Testis (tissue), 3 donors: ENCODE data around the gene FOXK1. TPM values are rescaled to one million over a fixed set of nuclear protein-coding genes. Genes with fewer than 3 reads are reported as not detected.
A peak's percentile ranks its signal among the peaks of the same experiment; 100 is the strongest.

Experiments used
- DNase-seq: peaks from one replicate; pipeline ENCODE4 v3.0.0-alpha.2; 2019
- H3K27ac ChIP-seq, 2 donors: fragments of 200-600 bp; sonication (generic); one replicate each; pipeline ENCODE4 v1.5.1; 2019
- H3K27me3 ChIP-seq: fragments of 200-600 bp; sonication (generic); one replicate; pipeline ENCODE4 v1.5.1; 2019
- H3K36me3 ChIP-seq: fragments of 200-600 bp; sonication (generic); one replicate; pipeline ENCODE4 v1.5.1; 2017; ENCODE audit warnings: low read depth; ENCODE audit errors: missing control alignments
- H3K4me1 ChIP-seq: fragments of 200-600 bp; sonication (generic); one replicate; pipeline ENCODE4 v1.5.1; 2019
- H3K4me3 ChIP-seq, 2 donors: fragments of 200-600 bp; sonication (generic); one replicate each; pipeline ENCODE4 v1.5.1; 2017 to 2019
- H3K9me3 ChIP-seq: fragments of 200-600 bp; sonication (generic); one replicate; pipeline ENCODE4 v1.5.1; 2017
- POLR2A ChIP-seq: fragments of 450-650 bp; IDR thresholded peaks from one replicate; pipeline ENCODE4 v1.6.1; 2017; ENCODE audit warnings: antibody characterized with exemption, mild to moderate bottlenecking, moderate library complexity
- WGBS, 2 donors: methylation state at CpG; one replicate each; pipeline ENCODE4 v1.1.5; 2018; 5-methylcytosine and 5-hydroxymethylcytosine counted together
- intact Hi-C: fragments of 100-400 bp; cut with DNase I; formaldehyde crosslinking; loops from one replicate; pipeline ENCODE4 v1.15.1; 2023; ENCODE audit warnings: low total_unique reads
- polyA plus RNA-seq: library from polyadenylated mRNA; stranded (reverse); fragments of 350-450 nt; fragmentation: Illumina TruSeq; extraction: RNeasy Lipid Tissue Mini Kit (QIAGEN cat#74804); gene quantifications from one replicate; pipeline ENCODE4 v1.2.3, GENCODE V29; 2014; ENCODE audit warnings: low read depth, low replicate concordance; ENCODE audit not compliant: insufficient read depth
- total RNA-seq, 2 donors: library from RNA; depleted of rRNA; stranded (reverse); fragments of >200 nt; gene quantifications; one replicate each; pipeline ENCODE4 v1.2.3, GENCODE V29; 2016
- TF ChIP-seq, protein P1 (sequence below), 3 experiments: fragments of 450-650 bp in 2 of 3; fragments of 200-600 bp in 1 of 3; sonication (generic) in 1 of 3; IDR thresholded peaks; one replicate each; pipeline ENCODE4 v1.5.1; 2016 to 2019; ENCODE audit warnings: antibody characterized with exemption in 3 of 3, mild to moderate bottlenecking in 2 of 3, moderate library complexity in 1 of 3

FOXK1 gene
- total and polyA plus RNA-seq, 3 donors from 2014 or later: 21.9 to 65.2 (median 56.7) TPM

- Histone ChIP-seq H3K27me3 (no peaks in the 10 kb centered on the region), H3K4me3 (no peak overlapping the region), H3K27ac (no peak overlapping the region), H3K4me1 (peaks cover 5% of the 10 kb centered on the region), H3K36me3 (no peaks in the 10 kb centered on the region), H3K9me3 (no peaks in the 10 kb centered on the region)
- 88 to 97% methylated on average over 7 of the region's 7 CpGs for WGBS, 2 donors
- TF ChIP-seq, protein P1, sequence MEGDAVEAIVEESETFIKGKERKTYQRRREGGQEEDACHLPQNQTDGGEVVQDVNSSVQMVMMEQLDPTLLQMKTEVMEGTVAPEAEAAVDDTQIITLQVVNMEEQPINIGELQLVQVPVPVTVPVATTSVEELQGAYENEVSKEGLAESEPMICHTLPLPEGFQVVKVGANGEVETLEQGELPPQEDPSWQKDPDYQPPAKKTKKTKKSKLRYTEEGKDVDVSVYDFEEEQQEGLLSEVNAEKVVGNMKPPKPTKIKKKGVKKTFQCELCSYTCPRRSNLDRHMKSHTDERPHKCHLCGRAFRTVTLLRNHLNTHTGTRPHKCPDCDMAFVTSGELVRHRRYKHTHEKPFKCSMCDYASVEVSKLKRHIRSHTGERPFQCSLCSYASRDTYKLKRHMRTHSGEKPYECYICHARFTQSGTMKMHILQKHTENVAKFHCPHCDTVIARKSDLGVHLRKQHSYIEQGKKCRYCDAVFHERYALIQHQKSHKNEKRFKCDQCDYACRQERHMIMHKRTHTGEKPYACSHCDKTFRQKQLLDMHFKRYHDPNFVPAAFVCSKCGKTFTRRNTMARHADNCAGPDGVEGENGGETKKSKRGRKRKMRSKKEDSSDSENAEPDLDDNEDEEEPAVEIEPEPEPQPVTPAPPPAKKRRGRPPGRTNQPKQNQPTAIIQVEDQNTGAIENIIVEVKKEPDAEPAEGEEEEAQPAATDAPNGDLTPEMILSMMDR (IDR thresholded peaks at IDR 0.05): no peak
- no peak for TF ChIP-seq POLR2A
- intact Hi-C loops: no loop called here
- DNase-seq: no peak
Observed at GRCh38 chr7:4648111-4648510, 34.0 kb upstream of the FOXK1 start.

DNA sequence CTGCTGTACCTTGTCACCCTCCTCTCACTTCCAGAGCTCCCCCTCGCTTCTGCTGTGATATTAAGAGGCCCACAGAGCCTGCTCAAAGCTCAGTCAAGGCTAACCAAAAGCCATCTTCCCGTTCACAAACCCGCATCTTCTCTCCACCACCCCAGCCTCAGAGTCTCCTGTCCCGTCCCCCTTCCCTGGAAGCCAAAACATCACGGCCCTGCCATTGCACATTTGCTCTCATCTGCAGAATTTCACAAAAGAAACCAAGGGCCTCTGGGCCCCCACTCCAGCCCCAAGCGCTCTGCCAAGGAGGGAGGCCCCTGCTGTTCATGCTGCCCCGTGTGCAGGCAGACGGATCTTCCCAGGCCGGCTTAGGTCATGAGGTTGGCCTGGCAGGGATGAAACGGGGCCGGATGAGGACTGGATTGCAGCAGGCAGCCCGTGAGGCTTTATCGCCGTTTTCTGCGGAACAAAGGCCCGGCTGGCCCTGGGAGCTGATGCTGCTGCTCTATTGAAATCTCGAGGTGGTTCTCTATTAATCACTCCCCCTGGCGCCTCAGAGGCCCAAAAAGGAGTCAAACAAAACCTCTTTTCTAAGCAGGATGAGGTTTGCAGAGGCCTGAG lies 31.6 kb upstream of the FOXK1 start:
- WGBS, 2 donors: 44 to 51% methylated on average over 18 of the region's 18 CpGs
- peaks cover 5% of the 10 kb centered on the region for H3K4me1 ChIP-seq
- H3K4me3 ChIP-seq: no peak overlapping the region
- H3K27ac ChIP-seq: peak overlapping the region in 1 of 2 donors; percentile 70
- no peaks in the 10 kb centered on the region for H3K27me3 ChIP-seq
- intact Hi-C loops: no loop called here
- DNase-seq: peak; percentile 75
- TF ChIP-seq, protein P1 (IDR thresholded peaks at IDR 0.05): no peak
- TF ChIP-seq POLR2A: no peak
- no peaks in the 10 kb centered on the region for H3K36me3 ChIP-seq
- H3K9me3 ChIP-seq: no peaks in the 10 kb centered on the region

DNA sequence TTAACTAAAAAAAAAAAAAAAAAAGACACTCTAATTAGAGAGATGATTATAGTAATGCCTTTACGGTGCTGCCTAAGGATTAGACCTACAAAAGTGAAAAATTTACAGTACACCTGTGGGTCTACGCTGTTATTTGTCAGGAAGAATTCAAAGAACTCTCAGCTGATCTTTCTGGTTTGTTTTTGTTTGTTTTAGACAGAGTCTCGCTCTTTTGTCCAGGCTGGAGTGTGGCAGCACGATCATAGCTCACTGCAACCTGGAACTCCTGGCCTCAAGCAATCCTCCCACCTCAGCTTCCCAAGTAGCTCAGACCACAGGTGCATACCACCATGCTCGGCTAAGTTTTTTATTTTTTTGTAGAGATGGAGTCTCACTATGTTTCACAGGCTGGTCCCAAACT lies 28.3 kb upstream of the FOXK1 start:
- Histone ChIP-seq H3K27me3 (no peaks in the 10 kb centered on the region), H3K36me3 (no peaks in the 10 kb centered on the region), H3K4me3 (no peak overlapping the region), H3K4me1 (peaks cover 5% of the 10 kb centered on the region), H3K27ac (no peak overlapping the region), H3K9me3 (no peaks in the 10 kb centered on the region)
- no peak for TF ChIP-seq POLR2A
- TF ChIP-seq, protein P1 (IDR thresholded peaks at IDR 0.05): no peak
- no peak for DNase-seq
- intact Hi-C loops: no loop called here
- WGBS, 2 donors: 91 to 95% methylated on average over 5 of the region's 5 CpGs

DNA sequence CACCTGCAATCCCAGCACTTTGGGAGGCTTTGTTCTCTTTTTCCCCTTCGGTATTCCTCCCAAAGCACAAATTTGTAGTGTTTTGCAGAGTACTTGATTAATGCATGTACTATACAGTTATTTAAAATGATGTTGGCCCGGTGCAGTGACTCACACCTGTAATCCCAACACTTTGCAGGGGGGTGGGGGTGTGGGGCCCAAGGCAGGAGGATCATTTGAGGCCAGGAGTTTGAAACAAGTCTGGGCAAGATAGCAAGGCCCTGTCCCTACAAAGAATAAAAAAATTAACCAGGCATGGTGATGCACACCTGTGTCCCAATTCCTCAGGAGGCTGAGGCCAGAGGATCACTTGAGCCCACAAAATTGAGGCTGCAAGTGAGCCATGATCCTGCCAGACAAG lies 26.8 kb upstream of the FOXK1 start:
- peaks cover 3% of the 10 kb centered on the region for H3K4me1 ChIP-seq
- 91 to 100% methylated on average over 2 of the region's 2 CpGs for WGBS, 2 donors
- H3K4me3 ChIP-seq: no peak overlapping the region
- no peaks in the 10 kb centered on the region for H3K27me3 ChIP-seq
- TF ChIP-seq, protein P1 (IDR thresholded peaks at IDR 0.05): no peak
- no peak for TF ChIP-seq POLR2A
- no peaks in the 10 kb centered on the region for H3K9me3 ChIP-seq
- no peaks in the 10 kb centered on the region for H3K36me3 ChIP-seq
- no peak for DNase-seq
- intact Hi-C loops: no loop called here
- H3K27ac ChIP-seq: no peak overlapping the region

DNA sequence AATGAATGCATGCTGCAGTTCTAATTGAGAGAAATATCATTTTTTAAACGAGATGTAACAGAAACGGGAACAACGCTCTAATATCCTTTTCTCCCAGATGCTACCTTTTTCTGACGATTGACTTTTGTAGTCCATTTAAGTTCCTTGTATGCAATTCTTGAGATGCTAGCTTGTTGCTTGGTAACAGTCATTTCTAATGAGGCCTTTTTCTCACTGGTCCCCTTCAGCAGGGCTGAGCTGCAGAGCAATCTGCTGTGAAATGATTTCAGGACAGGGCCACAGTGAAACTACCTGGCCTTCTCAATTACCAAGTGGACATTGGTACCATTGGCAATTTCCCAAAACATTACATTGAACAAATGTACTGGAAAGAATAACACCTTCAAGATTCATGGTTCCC lies 26.2 kb upstream of the FOXK1 start:
- WGBS, 2 donors: 90 to 93% methylated on average over 4 of the region's 4 CpGs
- no peak for DNase-seq

More for the DNA sequence above, 26.2 kb upstream of the FOXK1 start:
- Histone ChIP-seq H3K9me3 (no peaks in the 10 kb centered on the region), H3K4me1 (no peaks in the 10 kb centered on the region), H3K27ac (no peak overlapping the region), H3K36me3 (no peaks in the 10 kb centered on the region), H3K4me3 (no peak overlapping the region), H3K27me3 (no peaks in the 10 kb centered on the region)
- intact Hi-C loops: no loop called here
- TF ChIP-seq, protein P1 (IDR thresholded peaks at IDR 0.05): no peak
- no peak for TF ChIP-seq POLR2A
